GM20431 (cell line): Measurements from ENCODE around the gene MISP.
"Not testable (repeated sequence)": the region's sequence is repeated elsewhere in the genome, so short reads cannot be mapped to it uniquely, and the experiment has no call there.

Source experiments
- in situ Hi-C: fragments of 300-500 bp; cut with MseI, MboI; formaldehyde crosslinking; loops from one replicate; pipeline ENCODE4 v1.15.0; 2020; ENCODE audit warnings: low sequenced_read_pairs; ENCODE audit not compliant: unreplicated experiment

The MISP gene

GRCh38 chr19:750640-751423 lies at the start of gene MISP:
Gene MISP, plus strand, starts transcription at chr19:751112. Its CDS starts 5,835 bp downstream, at chr19:756947.
- in situ Hi-C loops = no loop called here

- in situ Hi-C loops = not testable (repeated sequence)
These were observed 48.1 kb upstream of the MISP start for GRCh38 chr19:702847-703246.

- in situ Hi-C loops = no loop called here
These were observed 47.6 kb upstream of the MISP start for GRCh38 chr19:703329-703650.

- in situ Hi-C loops = no loop called here
These were observed 47.1 kb upstream of the MISP start for GRCh38 chr19:703651-704446.

- in situ Hi-C loops = no loop called here
These were observed 46.5 kb upstream of the MISP start for GRCh38 chr19:704447-704741.

GRCh38 chr19:708154-709143 lies 42.5 kb upstream of the MISP start, which contains the start of gene PALM:
Gene PALM, plus strand, starts transcription at chr19:708935. Its CDS starts 212 bp downstream, at chr19:709147.
- in situ Hi-C loops = no loop called here

GRCh38 chr19:709196-709964 lies 41.5 kb upstream of the MISP start:
- in situ Hi-C loops = no loop called here

- in situ Hi-C loops = no loop called here
These were observed 40.8 kb upstream of the MISP start for GRCh38 chr19:709965-710571.

GRCh38 chr19:710767-711166 lies 40.1 kb upstream of the MISP start:
- in situ Hi-C loops = no loop called here

GRCh38 chr19:711254-711653 lies 39.7 kb upstream of the MISP start:
- in situ Hi-C loops = no loop called here

GRCh38 chr19:715347-715746 lies 35.6 kb upstream of the MISP start:
- in situ Hi-C loops = no loop called here

GRCh38 chr19:718251-718951 lies 32.5 kb upstream of the MISP start:
- in situ Hi-C loops = no loop called here

GRCh38 chr19:718991-719512 lies 31.9 kb upstream of the MISP start:
- in situ Hi-C loops = no loop called here

- in situ Hi-C loops = no loop called here
These were observed 31.1 kb upstream of the MISP start for GRCh38 chr19:719636-720344.

GRCh38 chr19:720345-721160 lies 30.4 kb upstream of the MISP start:
- in situ Hi-C loops = no loop called here

GRCh38 chr19:722553-723101 lies 28.3 kb upstream of the MISP start:
- in situ Hi-C loops = no loop called here

GRCh38 chr19:723247-723646 lies 27.7 kb upstream of the MISP start:
- in situ Hi-C loops = no loop called here
